Activated CD8-positive, alpha-beta memory T cell treated with anti-CD3 and anti-CD28 coated beads for 36 hours (primary cell): Measurements from ENCODE around the gene C6orf47. TPM values are rescaled to one million over a fixed set of nuclear protein-coding genes. Genes with fewer than 3 reads are reported as not detected.
"Not testable (repeated sequence)": the region's sequence is repeated elsewhere in the genome, so short reads cannot be mapped to it uniquely, and the experiment has no call there.

ENCODE experiments used
- CTCF ChIA-PET: fragments of 350-600 bp; sonication (Branson Sonifier 250); formaldehyde crosslinking; loops from one replicate; lab custom pipeline; 2021; ENCODE audit warnings: antibody characterized with exemption; lab: Charles Lee
- POLR2A ChIA-PET: fragments of 350-600 bp; sonication (Branson Sonifier 250); formaldehyde crosslinking; loops from one replicate; lab custom pipeline; 2021; ENCODE audit warnings: antibody characterized with exemption; lab: Charles Lee
- total RNA-seq, 2 experiments: library from RNA; stranded (reverse); gene quantifications; one replicate each; pipeline ENCODE4 v1.2.3, GENCODE V29; 2021

Gene C6orf47, protein sequence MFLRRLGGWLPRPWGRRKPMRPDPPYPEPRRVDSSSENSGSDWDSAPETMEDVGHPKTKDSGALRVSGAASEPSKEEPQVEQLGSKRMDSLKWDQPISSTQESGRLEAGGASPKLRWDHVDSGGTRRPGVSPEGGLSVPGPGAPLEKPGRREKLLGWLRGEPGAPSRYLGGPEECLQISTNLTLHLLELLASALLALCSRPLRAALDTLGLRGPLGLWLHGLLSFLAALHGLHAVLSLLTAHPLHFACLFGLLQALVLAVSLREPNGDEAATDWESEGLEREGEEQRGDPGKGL
- total RNA-seq: 10 to 100 TPM; 16.7 to 17.6 TPM

DNA sequence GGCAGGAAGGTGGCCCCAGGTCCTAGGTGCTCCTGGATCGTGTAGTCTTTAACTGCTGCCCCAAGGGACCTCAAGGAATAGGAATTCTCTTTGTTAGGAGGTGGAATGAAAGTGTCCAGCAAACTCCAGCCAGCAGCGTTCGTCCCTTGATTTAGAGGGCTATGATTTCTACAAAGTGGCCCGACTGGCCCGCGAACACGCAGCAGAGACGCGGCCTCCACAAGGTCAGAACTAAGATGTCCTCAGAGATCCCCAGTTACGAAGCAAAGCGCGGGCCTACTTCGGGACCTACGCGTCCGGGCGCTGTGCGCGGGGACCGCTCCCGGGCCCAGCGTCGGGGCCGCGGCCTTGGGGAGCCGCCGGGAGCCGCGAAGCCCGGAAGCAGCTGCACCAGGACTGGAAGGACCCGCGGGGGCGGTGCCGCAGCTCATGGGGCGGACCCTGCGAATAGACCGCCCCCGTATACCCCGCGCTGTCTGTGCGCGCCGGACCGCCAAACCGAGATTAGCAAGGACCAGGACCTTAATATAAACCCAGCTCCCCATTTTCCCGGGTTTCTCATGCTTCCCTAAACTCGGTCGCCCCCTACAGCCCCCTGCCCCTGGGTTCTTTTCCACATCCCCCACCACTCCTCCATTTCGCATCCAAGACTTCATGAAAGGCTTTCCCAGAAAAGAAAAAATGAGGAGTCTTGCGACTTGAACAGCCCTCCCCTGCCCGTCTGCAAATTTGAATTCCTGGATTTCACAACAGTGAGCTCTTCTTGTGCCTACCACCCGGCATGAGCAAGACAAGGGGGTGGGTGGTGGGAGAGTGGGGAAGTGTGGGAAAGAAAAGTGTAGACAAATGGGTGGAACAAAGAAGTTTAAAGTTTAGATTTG lies at the start of gene C6orf47:
Gene C6orf47 (minus strand): TSS at position 398 of the 881 bp plus-strand sequence. CDS start 831 bp downstream, outside the sequence.
- ChIA-PET POLR2A (interaction anchor here (0.9 to 1.0 kb wide), 2 partner anchors 8 to 119 kb away, joined by 5 to 6 read pairs; partner anchors contain the start of genes BAG6 and DDX39B), CTCF (interaction anchor here (1.0 to 1.7 kb wide), 3 partner anchors 8 to 114 kb away, joined by 3 to 6 read pairs (median 4); partner anchors contain the start of genes ATP6V1G2 and BAG6)

GRCh38 chr6:31709157-31709556 lies 48.6 kb upstream of the C6orf47 start:
- POLR2A ChIA-PET: not testable (repeated sequence)
- CTCF ChIA-PET: interaction anchor here (0.7 kb wide), 1 partner anchor 87 kb away, joined by 3 read pairs; no protein-coding TSS in a partner anchor

DNA sequence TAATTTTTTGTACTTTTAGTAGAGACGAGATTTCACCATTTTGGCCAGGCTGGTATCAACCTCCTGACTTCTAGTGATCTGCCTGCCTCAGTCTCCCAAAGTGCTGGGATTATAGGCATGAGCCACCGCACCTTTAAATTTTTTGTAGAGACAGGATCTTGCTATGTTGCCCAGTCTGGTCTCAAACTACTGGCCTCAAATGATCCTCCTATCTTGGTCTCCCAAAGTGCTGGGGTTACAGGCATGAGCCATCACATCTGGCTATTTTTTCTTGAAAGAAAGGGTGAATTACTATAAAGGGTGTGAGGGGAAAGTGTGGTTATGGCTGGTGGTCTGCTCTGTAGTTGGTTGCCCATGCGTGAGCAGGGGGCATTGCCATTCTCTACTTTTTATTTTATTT lies 47.6 kb upstream of the C6orf47 start:
- CTCF ChIA-PET: interaction anchor here (0.8 kb wide), 1 partner anchor 59 kb away, joined by 4 read pairs; no protein-coding TSS in a partner anchor
- POLR2A ChIA-PET: no interaction called here

- ChIA-PET POLR2A (no interaction called here), CTCF (no interaction called here)
These were observed 47.1 kb upstream of the C6orf47 start for GRCh38 chr6:31707701-31708100.

DNA sequence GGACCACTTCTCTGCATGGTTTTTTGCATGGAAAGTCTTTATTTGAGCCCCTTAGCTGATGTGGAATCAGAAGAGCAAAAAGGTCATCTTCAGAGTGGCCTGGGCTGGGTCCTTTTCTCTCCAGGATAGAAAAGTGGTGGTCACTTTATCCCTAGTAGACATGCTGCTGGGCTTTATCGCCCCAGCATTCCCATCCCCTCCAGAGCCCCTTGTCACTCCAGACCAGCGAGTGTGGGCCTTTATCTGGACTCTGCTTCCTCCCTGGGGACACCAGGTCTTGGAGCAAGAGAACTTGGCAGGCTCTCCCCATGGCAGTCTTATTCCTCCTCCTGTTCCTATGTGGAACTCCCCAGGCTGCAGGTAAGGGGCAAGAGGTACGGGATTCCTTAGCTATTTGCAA lies 46.0 kb upstream of the C6orf47 start, which contains the start of gene LY6G6F:
Gene LY6G6F (plus strand): TSS at position 268 of the 400 bp plus-strand sequence. CDS start 41 bp downstream, at position 309.
- ChIA-PET CTCF (no interaction called here), POLR2A (no interaction called here)

DNA sequence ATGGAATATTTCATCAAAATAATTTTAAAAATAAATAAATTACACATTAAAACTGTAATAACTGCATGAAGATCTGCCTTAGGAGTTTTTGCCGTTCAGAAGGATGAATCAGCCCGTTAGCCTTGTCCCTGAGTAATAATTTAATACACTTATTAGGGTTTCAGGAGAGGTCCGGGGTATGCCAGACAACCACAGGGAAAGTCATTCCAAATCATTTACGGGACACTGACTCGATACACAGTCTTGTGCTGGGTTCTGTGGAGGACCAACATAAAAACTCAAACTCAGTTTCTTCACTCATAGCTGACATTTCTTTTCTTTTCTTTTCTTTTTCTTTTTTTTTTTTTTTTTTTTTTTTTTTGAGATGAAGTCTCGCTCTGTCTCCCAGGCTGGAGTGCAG lies 45.4 kb upstream of the C6orf47 start:
- CTCF ChIA-PET: no interaction called here
- POLR2A ChIA-PET: no interaction called here

DNA sequence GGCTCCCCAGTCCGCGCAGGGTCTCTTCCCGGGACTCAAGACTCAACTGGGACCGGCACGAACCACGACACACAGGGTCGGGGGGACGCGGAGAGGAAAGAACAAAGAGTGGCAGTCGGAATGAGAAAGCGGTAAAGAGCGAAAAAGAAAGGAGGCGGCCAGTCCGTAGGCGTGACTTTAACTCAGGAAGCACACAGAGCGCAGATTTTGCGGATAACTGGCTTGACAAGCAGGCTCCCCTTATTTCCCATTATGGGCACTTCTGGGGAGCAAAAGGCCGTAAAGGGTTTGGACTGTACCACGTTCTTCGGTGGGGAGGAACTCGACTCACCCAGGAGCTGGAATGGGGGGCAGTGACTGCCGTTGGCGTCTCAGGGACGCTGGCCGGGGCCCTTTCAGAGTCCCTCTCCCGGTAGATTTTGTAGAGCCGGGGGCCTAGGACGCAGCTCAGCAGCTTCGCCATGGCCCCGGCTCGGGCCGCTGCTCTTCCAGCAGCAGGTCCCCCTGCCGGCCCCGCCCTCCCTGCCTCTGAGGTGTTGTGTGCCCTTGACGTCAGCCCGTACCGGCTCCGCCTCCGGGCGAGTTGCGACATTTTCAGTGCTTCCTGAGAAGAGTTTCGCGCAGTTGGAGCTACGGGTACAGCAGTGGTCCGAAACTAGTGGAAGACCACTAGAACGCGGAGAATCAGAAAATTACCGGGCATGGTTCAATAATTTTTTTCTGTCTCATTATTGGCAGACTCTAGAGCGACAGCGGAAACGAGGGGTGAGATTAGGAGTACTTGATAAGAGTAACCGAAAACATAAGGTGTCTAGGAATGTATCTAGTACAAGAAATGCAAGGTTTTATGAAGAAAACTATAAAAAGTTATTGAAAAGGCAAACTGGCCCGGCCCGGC lies 42.5 kb upstream of the C6orf47 start, which contains the start of gene ABHD16A:
Gene ABHD16A (minus strand): TSS at position 506 of the 898 bp plus-strand sequence. CDS start 43 bp downstream, at position 463.
- CTCF ChIA-PET: interaction anchor here (1.0 to 2.1 kb wide), 5 partner anchors 16 to 125 kb away, joined by 3 to 5 read pairs (median 3); partner anchors contain the start of genes HSPA1B and LY6G5C
- POLR2A ChIA-PET: interaction anchor here (0.5 to 1.3 kb wide), 6 partner anchors 9 to 160 kb away, joined by 3 to 6 read pairs (median 3); partner anchors contain the start of genes BAG6, GPANK1, HSPA1B and NEU1

- ChIA-PET POLR2A (interaction anchor here (1.1 kb wide), 1 partner anchor 160 kb away, joined by 3 read pairs; the partner anchor contains the start of gene NEU1), CTCF (interaction anchor here (1.4 to 2.1 kb wide), 3 partner anchors 18 to 78 kb away, joined by 3 to 5 read pairs (median 4); partner anchors contain the start of gene LY6G5C)
These were observed 41.8 kb upstream of the C6orf47 start for GRCh38 chr6:31702405-31702818.

GRCh38 chr6:31701666-31702404 lies 41.3 kb upstream of the C6orf47 start:
- ChIA-PET CTCF (interaction anchor here (0.6 to 1.8 kb wide), 3 partner anchors 18 to 162 kb away, joined by 3 to 4 read pairs (median 3); no protein-coding TSS in a partner anchor), POLR2A (no interaction called here)

- ChIA-PET POLR2A (interaction anchor here (0.6 kb wide), 1 partner anchor 134 kb away, joined by 5 read pairs; no protein-coding TSS in a partner anchor), CTCF (no interaction called here)
These were observed 40.3 kb upstream of the C6orf47 start for GRCh38 chr6:31700740-31701401.

GRCh38 chr6:31697555-31697954 lies 37.0 kb upstream of the C6orf47 start:
- CTCF ChIA-PET: no interaction called here
- POLR2A ChIA-PET: no interaction called here

- ChIA-PET CTCF (interaction anchor here (0.6 to 2.5 kb wide), 4 partner anchors 9 to 97 kb away, joined by 3 to 8 read pairs (median 4); partner anchors contain the start of gene LY6G5C), POLR2A (interaction anchor here (0.5 to 0.9 kb wide), 3 partner anchors 10 to 137 kb away, joined by 3 to 7 read pairs (median 3); partner anchors contain the start of gene ABHD16A)
These were observed 33.0 kb upstream of the C6orf47 start for GRCh38 chr6:31693535-31693934.

- CTCF ChIA-PET: interaction anchor here (0.6 to 2.5 kb wide), 4 partner anchors 9 to 226 kb away, joined by 3 to 8 read pairs (median 3); no protein-coding TSS in a partner anchor
- POLR2A ChIA-PET: interaction anchor here (0.5 kb wide), 1 partner anchor 40 kb away, joined by 3 read pairs; no protein-coding TSS in a partner anchor
These were observed 32.3 kb upstream of the C6orf47 start for GRCh38 chr6:31692886-31693285.

GRCh38 chr6:31692353-31692752 lies 31.8 kb upstream of the C6orf47 start:
- CTCF ChIA-PET: interaction anchor here (1.4 to 1.9 kb wide), 2 partner anchors 12 to 24 kb away, joined by 3 to 7 read pairs; partner anchors contain the start of gene LY6G5C
- POLR2A ChIA-PET: no interaction called here

- CTCF ChIA-PET: interaction anchor here (1.4 to 1.9 kb wide), 2 partner anchors 11 to 23 kb away, joined by 3 to 7 read pairs; partner anchors contain the start of gene LY6G5C
- POLR2A ChIA-PET: no interaction called here
These were observed 31.1 kb upstream of the C6orf47 start for GRCh38 chr6:31691564-31692108.

GRCh38 chr6:31691078-31691463 lies 30.5 kb upstream of the C6orf47 start:
- ChIA-PET POLR2A (no interaction called here), CTCF (interaction anchor here (0.5 to 1.9 kb wide), 3 partner anchors 10 to 44 kb away, joined by 3 to 7 read pairs (median 3); partner anchors contain the start of gene LY6G5C)
